Esophagus muscularis mucosa (tissue), 4 donors: ENCODE results near the gene TRIM9.

Experiments
- EP300 ChIP-seq: sonication (generic); formaldehyde crosslinking; IDR thresholded peaks from one replicate; pipeline ENCODE4 v1.6.1; 2017; ENCODE audit warnings: antibody characterized with exemption
- POLR2A ChIP-seq: fragments of 450-650 bp; IDR thresholded peaks from one replicate; pipeline ENCODE4 v1.6.1; 2017; ENCODE audit warnings: antibody characterized with exemption, moderate library complexity, mild to moderate bottlenecking, low read depth
- POLR2AphosphoS5 ChIP-seq, 2 donors: sonication (generic); formaldehyde crosslinking; IDR thresholded peaks; one replicate each; pipeline ENCODE4 v1.6.1; 2017; ENCODE audit warnings: antibody characterized with exemption in 2 of 2
- TF ChIP-seq, protein P1 (sequence below), 3 experiments: fragments of 200-600 bp in 2 of 3; fragments of 450-650 bp in 1 of 3; sonication (generic) in 2 of 3; IDR thresholded peaks; one replicate each; pipeline ENCODE4 v1.5.1; 2017 to 2019; ENCODE audit warnings: antibody characterized with exemption in 3 of 3, mild to moderate bottlenecking in 2 of 3, moderate library complexity in 1 of 3

DNA sequence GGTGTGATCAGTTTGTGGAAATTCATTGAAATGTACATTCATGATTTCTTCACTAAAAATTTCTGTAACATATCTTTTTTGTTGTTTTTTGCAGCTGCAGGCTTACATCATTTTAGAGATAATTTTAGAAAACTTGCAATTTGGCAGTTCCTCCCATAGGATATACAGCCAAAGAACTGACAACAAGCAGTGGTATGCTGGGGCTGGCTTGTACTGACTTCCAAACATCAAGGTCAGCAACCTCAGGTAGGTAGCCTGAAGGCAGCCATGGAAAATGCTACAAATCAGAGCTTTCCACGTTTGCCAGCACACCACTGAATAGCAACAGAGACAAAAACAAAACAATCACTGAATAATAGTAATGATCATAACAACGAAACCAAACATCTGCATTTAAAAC lies 21.2 kb downstream of the TRIM9 start:
- TF ChIP-seq, protein P1, sequence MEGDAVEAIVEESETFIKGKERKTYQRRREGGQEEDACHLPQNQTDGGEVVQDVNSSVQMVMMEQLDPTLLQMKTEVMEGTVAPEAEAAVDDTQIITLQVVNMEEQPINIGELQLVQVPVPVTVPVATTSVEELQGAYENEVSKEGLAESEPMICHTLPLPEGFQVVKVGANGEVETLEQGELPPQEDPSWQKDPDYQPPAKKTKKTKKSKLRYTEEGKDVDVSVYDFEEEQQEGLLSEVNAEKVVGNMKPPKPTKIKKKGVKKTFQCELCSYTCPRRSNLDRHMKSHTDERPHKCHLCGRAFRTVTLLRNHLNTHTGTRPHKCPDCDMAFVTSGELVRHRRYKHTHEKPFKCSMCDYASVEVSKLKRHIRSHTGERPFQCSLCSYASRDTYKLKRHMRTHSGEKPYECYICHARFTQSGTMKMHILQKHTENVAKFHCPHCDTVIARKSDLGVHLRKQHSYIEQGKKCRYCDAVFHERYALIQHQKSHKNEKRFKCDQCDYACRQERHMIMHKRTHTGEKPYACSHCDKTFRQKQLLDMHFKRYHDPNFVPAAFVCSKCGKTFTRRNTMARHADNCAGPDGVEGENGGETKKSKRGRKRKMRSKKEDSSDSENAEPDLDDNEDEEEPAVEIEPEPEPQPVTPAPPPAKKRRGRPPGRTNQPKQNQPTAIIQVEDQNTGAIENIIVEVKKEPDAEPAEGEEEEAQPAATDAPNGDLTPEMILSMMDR (IDR thresholded peaks at IDR 0.05): no peak
- TF ChIP-seq POLR2A (no peak), EP300 (no peak), POLR2AphosphoS5 (IDR thresholded peaks at IDR 0.05) (no peak)
